GM18861 (cell line): Measurements from ENCODE around the gene ALDH5A1.

ENCODE experiments used
- ATAC-seq: cut with Tn5 transposase; IDR thresholded peaks from one replicate; pipeline ENCODE4 v1.9.1; 2021; ENCODE audit not compliant: unreplicated experiment

Gene ALDH5A1

GRCh38 chr6:24564081-24564480 lies 69.3 kb downstream of the ALDH5A1 start:
- no peak for ATAC-seq

- ATAC-seq: no peak
Measured at GRCh38 chr6:24565196-24565595, 70.4 kb downstream of the ALDH5A1 start.

- no peak for ATAC-seq
Measured at GRCh38 chr6:24566020-24566767, 71.4 kb downstream of the ALDH5A1 start.

- no peak for ATAC-seq
Measured at GRCh38 chr6:24568683-24569082, 73.9 kb downstream of the ALDH5A1 start.

GRCh38 chr6:24569811-24570210 lies 75.0 kb downstream of the ALDH5A1 start:
- ATAC-seq: no peak

- ATAC-seq: no peak
Measured at GRCh38 chr6:24571361-24571760, 76.6 kb downstream of the ALDH5A1 start.

GRCh38 chr6:24574809-24575208 lies 80.0 kb downstream of the ALDH5A1 start:
- peak; percentile 62 for ATAC-seq

GRCh38 chr6:24576447-24576846 lies 81.7 kb downstream of the ALDH5A1 start:
- no peak for ATAC-seq

- peak; percentile 67 for ATAC-seq
Measured at GRCh38 chr6:24581084-24581669, 86.4 kb downstream of the ALDH5A1 start.

- ATAC-seq: peak; percentile 86
Measured at GRCh38 chr6:24583463-24584381, 89.0 kb downstream of the ALDH5A1 start.

GRCh38 chr6:24584382-24584720 lies 89.6 kb downstream of the ALDH5A1 start:
- no peak for ATAC-seq
